GM19328 (cell line): ENCODE measurements around the gene PROK1.
"Not testable (repeated sequence)": the region's sequence is repeated elsewhere in the genome, so short reads cannot be mapped to it uniquely, and the experiment has no call there.

ENCODE experiments used
- ATAC-seq: cut with Tn5 transposase; IDR thresholded peaks from one replicate; pipeline ENCODE4 v1.9.1; 2021; ENCODE audit warnings: mild to moderate bottlenecking, moderate library complexity; ENCODE audit not compliant: unreplicated experiment

Gene PROK1

GRCh38 chr1:110433213-110433612 is 17.7 kb upstream of the PROK1 start:
- ATAC-seq, result no peak

GRCh38 chr1:110433803-110434202 is 17.1 kb upstream of the PROK1 start:
- no peak for ATAC-seq

- ATAC-seq, result no peak
Measured at GRCh38 chr1:110434946-110435345, 16.0 kb upstream of the PROK1 start.

GRCh38 chr1:110436635-110437034 is 14.3 kb upstream of the PROK1 start:
- no peak for ATAC-seq

GRCh38 chr1:110437645-110438299 is 13.2 kb upstream of the PROK1 start:
- ATAC-seq, result not testable (repeated sequence)

- ATAC-seq, result no peak
Measured at GRCh38 chr1:110438893-110439292, 12.1 kb upstream of the PROK1 start.

- ATAC-seq, result not testable (repeated sequence)
Measured at GRCh38 chr1:110439873-110440272, 11.1 kb upstream of the PROK1 start.

GRCh38 chr1:110440877-110441276 is 10.1 kb upstream of the PROK1 start:
- no peak for ATAC-seq

- ATAC-seq, result no peak
Measured at GRCh38 chr1:110441888-110442287, 9.1 kb upstream of the PROK1 start.

GRCh38 chr1:110443451-110443850 is 7.5 kb upstream of the PROK1 start:
- no peak for ATAC-seq

GRCh38 chr1:110444561-110444960 is 6.4 kb upstream of the PROK1 start:
- ATAC-seq, result no peak

- ATAC-seq, result no peak
Measured at GRCh38 chr1:110449661-110450651, 993 bp upstream of the PROK1 start.

GRCh38 chr1:110452330-110452729 is 1.4 kb downstream of the PROK1 start:
- ATAC-seq, result no peak

GRCh38 chr1:110453829-110454228 is 2.9 kb downstream of the PROK1 start:
- no peak for ATAC-seq

GRCh38 chr1:110454328-110454727 is 3.4 kb downstream of the PROK1 start:
- ATAC-seq, result no peak

- no peak for ATAC-seq
Measured at GRCh38 chr1:110455151-110455550, 4.2 kb downstream of the PROK1 start.

- no peak for ATAC-seq
Measured at GRCh38 chr1:110457206-110457605, 6.3 kb downstream of the PROK1 start.

GRCh38 chr1:110460253-110461220 is 9.6 kb downstream of the PROK1 start:
- ATAC-seq, result no peak

GRCh38 chr1:110462093-110462492 is 11.1 kb downstream of the PROK1 start:
- no peak for ATAC-seq

- no peak for ATAC-seq
Measured at GRCh38 chr1:110462964-110463363, 12.0 kb downstream of the PROK1 start.

- no peak for ATAC-seq
Measured at GRCh38 chr1:110463725-110464124, 12.8 kb downstream of the PROK1 start.
